ENCODE measurements around the gene TMPRSS11D. TPM values are rescaled to one million over a fixed set of nuclear protein-coding genes. Genes with fewer than 3 reads are reported as not detected.

Gene TMPRSS11D
- total and polyA plus RNA-seq, 7 donors, result 0.10 TPM; not detected in 6

GRCh38 chr4:67885762-67886161 lies 2.0 kb upstream of the TMPRSS11D start:
- TF ChIP-seq CTCF (IDR thresholded peaks at IDR 0.05), result no peak
- ATAC-seq (no peak), DNase-seq (no peak)
- Histone ChIP-seq H3K4me3 (no peak overlapping the region), H3K4me1 (no peaks in the 10 kb centered on the region), H3K9me3 (no peaks in the 10 kb centered on the region), H3K27ac (no peak overlapping the region), H3K27me3 (ENCODE audit: insufficient read depth in 3 of 3, low read length in 2 of 3) (no peaks in the 10 kb centered on the region), H3K36me3 (ENCODE audit: insufficient read depth in 1 of 2, low read depth in 1 of 2) (no peaks in the 10 kb centered on the region)
- 47 to 57% (median 52%) methylated on average over 6 of the region's 6 CpGs for WGBS, 3 donors
- intact Hi-C loops (cut with DNase I), result no loop called here

- no peak for ATAC-seq
- no peak for TF ChIP-seq CTCF (IDR thresholded peaks at IDR 0.05)
- Histone ChIP-seq H3K4me3 (no peak overlapping the region), H3K27me3 (ENCODE audit: insufficient read depth in 3 of 3, low read length in 2 of 3) (no peaks in the 10 kb centered on the region), H3K27ac (no peak overlapping the region), H3K9me3 (no peaks in the 10 kb centered on the region), H3K4me1 (no peaks in the 10 kb centered on the region), H3K36me3 (ENCODE audit: insufficient read depth in 1 of 2, low read depth in 1 of 2) (no peaks in the 10 kb centered on the region)
- intact Hi-C loops (cut with DNase I), result no loop called here
- DNase-seq, result no peak
Observed at GRCh38 chr4:67884701-67885100, 899 bp upstream of the TMPRSS11D start.

- no peak for TF ChIP-seq CTCF (IDR thresholded peaks at IDR 0.05)
- no peaks in the 10 kb centered on the region for H3K4me1 ChIP-seq
- intact Hi-C loops (cut with DNase I), result no loop called here
- no peak overlapping the region for H3K27ac ChIP-seq
- 90 to 95% (median 95%) methylated on average over 5 of the region's 5 CpGs for WGBS, 3 donors
- ATAC-seq (no peak), DNase-seq (no peak)
- H3K9me3 ChIP-seq, result no peaks in the 10 kb centered on the region
- no peaks in the 10 kb centered on the region for H3K27me3 ChIP-seq (ENCODE audit: insufficient read depth in 3 of 3, low read length in 2 of 3)
- H3K36me3 ChIP-seq (ENCODE audit: insufficient read depth in 1 of 2, low read depth in 1 of 2), result no peaks in the 10 kb centered on the region
- H3K4me3 ChIP-seq, result no peak overlapping the region
Observed at GRCh38 chr4:67883458-67883857, 344 bp downstream of the TMPRSS11D start.

GRCh38 chr4:67880866-67881610 lies 2.8 kb downstream of the TMPRSS11D start:
- DNase-seq (no peak), ATAC-seq (no peak)
- intact Hi-C loops (cut with DNase I), result no loop called here
- Histone ChIP-seq H3K27ac (no peak overlapping the region), H3K36me3 (ENCODE audit: insufficient read depth in 1 of 2, low read depth in 1 of 2) (no peaks in the 10 kb centered on the region), H3K4me1 (no peaks in the 10 kb centered on the region), H3K4me3 (no peak overlapping the region), H3K27me3 (ENCODE audit: insufficient read depth in 3 of 3, low read length in 2 of 3) (no peaks in the 10 kb centered on the region), H3K9me3 (no peaks in the 10 kb centered on the region)
- no peak for TF ChIP-seq CTCF (IDR thresholded peaks at IDR 0.05)
- WGBS, 3 donors, result 4 to 22% (median 18%) methylated on average over 1 of the region's 1 CpG

GRCh38 chr4:67879486-67879885 lies 4.3 kb downstream of the TMPRSS11D start:
- Histone ChIP-seq H3K27me3 (ENCODE audit: insufficient read depth in 3 of 3, low read length in 2 of 3) (no peaks in the 10 kb centered on the region), H3K27ac (no peak overlapping the region), H3K4me3 (no peak overlapping the region), H3K36me3 (ENCODE audit: insufficient read depth in 1 of 2, low read depth in 1 of 2) (no peaks in the 10 kb centered on the region), H3K9me3 (no peaks in the 10 kb centered on the region), H3K4me1 (no peaks in the 10 kb centered on the region)
- DNase-seq, result no peak
- TF ChIP-seq CTCF (IDR thresholded peaks at IDR 0.05), result no peak
- intact Hi-C loops (cut with DNase I), result no loop called here
- WGBS, 3 donors, result 77 to 86% (median 82%) methylated on average over 3 of the region's 3 CpGs
- no peak for ATAC-seq

Measured in psoas muscle (tissue), 8 donors.